Mesenchymal stem cell (in vitro differentiated cells and primary cell): ENCODE data around the gene UNC13C.

Experiments
- DNase-seq: peaks from one replicate; pipeline ENCODE4 v3.0.0-alpha.2; 2013
- H2AFZ ChIP-seq: one replicate; pipeline ENCODE4 v1.6.1; 2013; ENCODE audit warnings: low read depth, mild to moderate bottlenecking, control low read depth, inconsistent platforms, low read length, moderate library complexity
- H2AK5ac ChIP-seq: 2 replicates; pipeline ENCODE4 v1.6.1; 2013; ENCODE audit warnings: low read length, moderate library complexity, mild to moderate bottlenecking, inconsistent platforms; ENCODE audit not compliant: severe bottlenecking
- H2BK120ac ChIP-seq: one replicate; pipeline ENCODE4 v1.6.1; 2013; ENCODE audit warnings: low read depth, mild to moderate bottlenecking, inconsistent platforms, low read length, moderate library complexity
- H2BK12ac ChIP-seq, 2 experiments: one replicate each; pipeline ENCODE4 v1.6.1; 2013; ENCODE audit warnings: inconsistent platforms in 2 of 2, low read length in 2 of 2, mild to moderate bottlenecking in 2 of 2, moderate library complexity in 2 of 2, control low read depth in 1 of 2
- H2BK15ac ChIP-seq: one replicate; pipeline ENCODE4 v1.6.1; 2013; ENCODE audit warnings: mild to moderate bottlenecking, low read depth, inconsistent platforms; ENCODE audit not compliant: poor library complexity, severe bottlenecking
- H2BK5ac ChIP-seq: 2 replicates; pipeline ENCODE4 v1.6.1; 2013; ENCODE audit warnings: low read depth, mild to moderate bottlenecking, low read length, control low read depth, inconsistent platforms; ENCODE audit not compliant: poor library complexity, severe bottlenecking
- H3K14ac ChIP-seq, 2 experiments: one replicate each; pipeline ENCODE4 v1.6.1; 2013; ENCODE audit warnings: inconsistent platforms in 2 of 2, low read length in 2 of 2, control low read depth in 1 of 2, mild to moderate bottlenecking in 1 of 2, moderate library complexity in 1 of 2
- H3K18ac ChIP-seq, 2 experiments: one replicate each; pipeline ENCODE4 v1.6.1; 2013; ENCODE audit warnings: inconsistent platforms in 2 of 2, low read length in 2 of 2, control low read depth in 1 of 2, low read depth in 1 of 2, mild to moderate bottlenecking in 1 of 2
- H3K23ac ChIP-seq, 2 experiments: one replicate each; pipeline ENCODE4 v1.6.1; 2013; ENCODE audit warnings: inconsistent platforms in 2 of 2, low read length in 2 of 2, mild to moderate bottlenecking in 2 of 2, moderate library complexity in 2 of 2, control low read depth in 1 of 2
- H3K27ac ChIP-seq: 2 replicates; pipeline ENCODE4 v1.5.1; 2013; ENCODE audit warnings: mild to moderate bottlenecking, moderate library complexity, low read length, control low read depth, inconsistent platforms; ENCODE audit not compliant: poor library complexity, severe bottlenecking
- H3K27me3 ChIP-seq, 2 experiments: 2 replicates each; pipeline versions ENCODE4 v1.6.1 to v1.7.0; 2013; ENCODE audit warnings: low read length in 2 of 2, mild to moderate bottlenecking in 2 of 2, moderate library complexity in 2 of 2, control low read depth in 1 of 2, inconsistent platforms in 1 of 2; ENCODE audit not compliant: control insufficient read depth in 1 of 2, insufficient read depth in 1 of 2
- H3K36me3 ChIP-seq, 2 experiments: 2 replicates each; pipeline versions ENCODE4 v1.6.1 to v1.7.0; 2013; ENCODE audit warnings: low read length in 2 of 2, control low read depth in 1 of 2, inconsistent platforms in 1 of 2, low read depth in 1 of 2, mild to moderate bottlenecking in 1 of 2; ENCODE audit not compliant: insufficient read depth in 2 of 2, control insufficient read depth in 1 of 2
- H3K4ac ChIP-seq, 2 experiments: one replicate each; pipeline ENCODE4 v1.6.1; 2013; ENCODE audit warnings: inconsistent platforms in 2 of 2, low read length in 2 of 2, mild to moderate bottlenecking in 2 of 2, moderate library complexity in 2 of 2, control low read depth in 1 of 2, low read depth in 1 of 2
- H3K4me1 ChIP-seq: 2 replicates; pipeline ENCODE4 v1.6.1; 2013; ENCODE audit warnings: low read depth, low read length, control low read depth; ENCODE audit not compliant: control insufficient read depth, insufficient read depth
- H3K4me2 ChIP-seq: 2 replicates; pipeline ENCODE4 v1.6.1; 2013; ENCODE audit warnings: low read length, mild to moderate bottlenecking, inconsistent platforms; ENCODE audit not compliant: poor library complexity, severe bottlenecking
- H3K4me3 ChIP-seq, 2 experiments: 2 replicates each; pipeline versions ENCODE4 v1.5.1 to v1.7.0; 2013; ENCODE audit warnings: low read length in 2 of 2, mild to moderate bottlenecking in 2 of 2, control low read depth in 1 of 2, low read depth in 1 of 2; ENCODE audit not compliant: insufficient read depth in 1 of 2
- H3K79me1 ChIP-seq: replicated peaks from 2 replicates; pipeline ENCODE4 v1.6.1; 2013; ENCODE audit warnings: mild to moderate bottlenecking, control low read depth, low read length, inconsistent platforms; ENCODE audit not compliant: poor library complexity, severe bottlenecking
- H3K9ac ChIP-seq: 2 replicates; pipeline ENCODE4 v1.7.0; 2013; ENCODE audit warnings: mild to moderate bottlenecking, low read length, moderate library complexity
- H3K9me3 ChIP-seq: 2 replicates; pipeline ENCODE4 v1.7.0; 2013; ENCODE audit warnings: mild to moderate bottlenecking, low read length; ENCODE audit not compliant: control insufficient read depth
- H4K8ac ChIP-seq: one replicate; pipeline ENCODE4 v1.6.1; 2013; ENCODE audit warnings: inconsistent platforms, mild to moderate bottlenecking, low read length, moderate library complexity
- H4K91ac ChIP-seq: one replicate; pipeline ENCODE4 v1.6.1; 2013; ENCODE audit warnings: mild to moderate bottlenecking, low read length, inconsistent platforms
- WGBS: methylation state at CpG from one replicate; pipeline ENCODE4 v1.1.7; 2013; ENCODE audit warnings: mixed read lengths; 5-methylcytosine and 5-hydroxymethylcytosine counted together

Gene UNC13C

GRCh38 chr15:54256190-54256589 is 277.9 kb downstream of the UNC13C start:
- H2BK12ac ChIP-seq, result no peak overlapping the region
- DNase-seq, result no peak
- H3K36me3 ChIP-seq, result no peaks in the 10 kb centered on the region
- no peak overlapping the region for H3K18ac ChIP-seq
- no peak overlapping the region for H3K9ac ChIP-seq
- no peak overlapping the region for H3K14ac ChIP-seq
- no peak overlapping the region for H2BK120ac ChIP-seq
- no peak overlapping the region for H2BK5ac ChIP-seq
- H3K4me1 ChIP-seq, result no peaks in the 10 kb centered on the region
- H3K9me3 ChIP-seq, result no peaks in the 10 kb centered on the region
- WGBS, result 86% methylated on average over 4 of the region's 6 CpGs
- H3K27ac ChIP-seq, result no peak overlapping the region
- no peak overlapping the region for H4K8ac ChIP-seq
- H3K4ac ChIP-seq, result no peak overlapping the region
- no peak overlapping the region for H3K23ac ChIP-seq
- H3K4me2 ChIP-seq, result no peak overlapping the region
- no peak overlapping the region for H2AK5ac ChIP-seq
- no peaks in the 10 kb centered on the region for H3K27me3 ChIP-seq
- no peaks in the 10 kb centered on the region for H3K79me1 ChIP-seq
- no peak overlapping the region for H2BK15ac ChIP-seq
- H4K91ac ChIP-seq, result no peak overlapping the region
- no peak overlapping the region for H3K4me3 ChIP-seq
- H2AFZ ChIP-seq, result no peak overlapping the region

GRCh38 chr15:54273928-54274327 is 295.7 kb downstream of the UNC13C start:
- Histone ChIP-seq H3K4me2 (no peak overlapping the region), H2BK120ac (no peak overlapping the region), H3K79me1 (no peaks in the 10 kb centered on the region), H3K14ac (no peak overlapping the region), H3K4me1 (no peaks in the 10 kb centered on the region), H3K36me3 (no peaks in the 10 kb centered on the region), H3K27me3 (no peaks in the 10 kb centered on the region), H3K4ac (no peak overlapping the region), H3K4me3 (no peak overlapping the region), H2AFZ (no peak overlapping the region), H2BK15ac (no peak overlapping the region), H2BK5ac (no peak overlapping the region), H3K23ac (no peak overlapping the region), H2BK12ac (no peak overlapping the region), H2AK5ac (no peak overlapping the region), H4K8ac (no peak overlapping the region), H3K27ac (no peak overlapping the region), H3K9ac (no peak overlapping the region), H3K9me3 (no peaks in the 10 kb centered on the region), H4K91ac (no peak overlapping the region), H3K18ac (no peak overlapping the region)
- 7% methylated on average over 3 of the region's 3 CpGs for WGBS
- no peak for DNase-seq

GRCh38 chr15:54277834-54278233 is 299.6 kb downstream of the UNC13C start:
- Histone ChIP-seq H3K23ac (no peak overlapping the region), H3K4me2 (no peak overlapping the region), H2BK5ac (no peak overlapping the region), H3K27me3 (no peaks in the 10 kb centered on the region), H4K8ac (no peak overlapping the region), H2BK12ac (no peak overlapping the region), H2BK15ac (no peak overlapping the region), H2BK120ac (no peak overlapping the region), H3K27ac (no peak overlapping the region), H3K9ac (no peak overlapping the region), H4K91ac (no peak overlapping the region), H3K9me3 (no peaks in the 10 kb centered on the region), H3K4me3 (no peak overlapping the region), H3K4me1 (no peaks in the 10 kb centered on the region), H2AFZ (no peak overlapping the region), H3K36me3 (no peaks in the 10 kb centered on the region), H2AK5ac (no peak overlapping the region), H3K18ac (no peak overlapping the region), H3K79me1 (no peaks in the 10 kb centered on the region), H3K4ac (no peak overlapping the region), H3K14ac (no peak overlapping the region)
- 77% methylated on average over 4 of the region's 4 CpGs for WGBS
- no peak for DNase-seq

- Histone ChIP-seq H3K4me3 (no peak overlapping the region), H2AK5ac (no peak overlapping the region), H3K18ac (no peak overlapping the region), H2BK120ac (no peak overlapping the region), H4K91ac (no peak overlapping the region), H3K4me1 (no peaks in the 10 kb centered on the region), H3K4ac (no peak overlapping the region), H3K27me3 (no peaks in the 10 kb centered on the region), H3K4me2 (no peak overlapping the region), H3K27ac (no peak overlapping the region), H3K14ac (no peak overlapping the region), H2BK5ac (no peak overlapping the region), H3K9me3 (no peaks in the 10 kb centered on the region), H2BK12ac (no peak overlapping the region), H2BK15ac (no peak overlapping the region), H3K23ac (no peak overlapping the region), H3K36me3 (no peaks in the 10 kb centered on the region), H3K9ac (no peak overlapping the region), H4K8ac (no peak overlapping the region), H3K79me1 (no peaks in the 10 kb centered on the region), H2AFZ (no peak overlapping the region)
- WGBS, result 67% methylated on average over 5 of the region's 7 CpGs
- DNase-seq, result no peak
Observed at GRCh38 chr15:54280726-54281125, 302.5 kb downstream of the UNC13C start.
